ENCODE measurements around the gene PET100. TPM values are rescaled to one million over a fixed set of nuclear protein-coding genes. Genes with fewer than 3 reads are reported as not detected.

The PET100 gene
- total and polyA plus RNA-seq, 2 experiments from 2014 or later, result 29.4 to 296 TPM

DNA sequence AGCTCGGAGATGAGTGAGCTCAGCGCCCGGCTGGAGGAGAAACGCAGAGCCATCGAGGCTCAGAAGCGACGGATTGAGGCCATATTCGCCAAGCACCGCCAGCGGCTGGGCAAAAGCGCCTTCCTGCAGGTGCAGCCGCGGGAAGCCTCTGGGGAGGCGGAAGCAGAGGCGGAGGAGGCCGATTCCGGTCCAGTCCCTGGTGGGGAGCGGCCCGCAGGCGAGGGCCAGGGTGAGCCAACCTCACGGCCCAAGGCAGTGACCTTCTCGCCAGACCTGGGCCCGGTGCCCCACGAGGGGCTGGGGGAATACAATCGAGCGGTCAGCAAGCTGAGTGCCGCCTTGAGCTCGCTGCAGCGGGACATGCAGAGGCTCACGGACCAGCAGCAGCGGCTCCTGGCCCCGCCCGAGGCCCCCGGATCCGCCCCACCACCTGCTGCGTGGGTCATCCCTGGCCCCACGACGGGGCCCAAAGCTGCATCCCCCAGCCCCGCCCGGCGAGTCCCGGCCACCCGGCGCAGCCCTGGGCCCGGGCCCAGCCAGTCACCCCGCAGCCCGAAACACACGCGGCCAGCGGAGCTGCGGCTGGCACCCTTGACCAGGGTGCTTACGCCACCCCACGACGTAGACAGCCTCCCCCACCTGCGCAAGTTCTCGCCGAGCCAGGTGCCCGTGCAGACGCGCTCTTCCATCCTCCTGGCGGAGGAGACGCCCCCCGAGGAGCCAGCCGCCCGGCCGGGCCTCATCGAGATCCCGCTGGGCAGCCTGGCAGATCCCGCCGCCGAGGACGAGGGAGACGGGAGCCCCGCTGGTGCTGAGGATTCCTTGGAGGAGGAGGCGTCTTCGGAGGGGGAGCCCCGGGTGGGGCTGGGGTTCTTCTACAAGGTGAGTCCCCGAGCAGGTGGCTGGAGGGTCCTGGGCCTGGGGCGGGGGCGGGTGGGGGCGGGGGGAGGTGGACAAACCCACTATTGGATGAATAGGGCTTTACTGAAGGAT, 17.0 kb upstream of the PET100 start:
- Histone ChIP-seq H3K4me2 (no peak overlapping the region), H4K20me1 (ENCODE audit: insufficient read depth, poor library complexity, severe bottlenecking) (peaks cover 3% of the 10 kb centered on the region), H2AFZ (no peak overlapping the region), H3K36me3 (replicated peaks; ENCODE audit: insufficient read depth, low read depth) (no peaks in the 10 kb centered on the region), H3K79me2 (no peaks in the 10 kb centered on the region), H3K9me3 (ENCODE audit: low read depth) (no peaks in the 10 kb centered on the region), H3K27me3 (no peaks in the 10 kb centered on the region), H3K4me3 (no peak overlapping the region), H3K9me2 (replicated peaks; ENCODE audit: insufficient read depth) (no peaks in the 10 kb centered on the region), H3K27ac (no peak overlapping the region), H3K4me1 (ENCODE audit: insufficient read depth) (no peaks in the 10 kb centered on the region)
- DNase-seq (ENCODE audit: low spot score), result no peak
- WGBS (ENCODE audit: low lambda C conversion rate, missing lambda C conversion rate), result 98% methylated on average over 53 of the region's 81 CpGs
- TF ChIP-seq, protein P1, sequence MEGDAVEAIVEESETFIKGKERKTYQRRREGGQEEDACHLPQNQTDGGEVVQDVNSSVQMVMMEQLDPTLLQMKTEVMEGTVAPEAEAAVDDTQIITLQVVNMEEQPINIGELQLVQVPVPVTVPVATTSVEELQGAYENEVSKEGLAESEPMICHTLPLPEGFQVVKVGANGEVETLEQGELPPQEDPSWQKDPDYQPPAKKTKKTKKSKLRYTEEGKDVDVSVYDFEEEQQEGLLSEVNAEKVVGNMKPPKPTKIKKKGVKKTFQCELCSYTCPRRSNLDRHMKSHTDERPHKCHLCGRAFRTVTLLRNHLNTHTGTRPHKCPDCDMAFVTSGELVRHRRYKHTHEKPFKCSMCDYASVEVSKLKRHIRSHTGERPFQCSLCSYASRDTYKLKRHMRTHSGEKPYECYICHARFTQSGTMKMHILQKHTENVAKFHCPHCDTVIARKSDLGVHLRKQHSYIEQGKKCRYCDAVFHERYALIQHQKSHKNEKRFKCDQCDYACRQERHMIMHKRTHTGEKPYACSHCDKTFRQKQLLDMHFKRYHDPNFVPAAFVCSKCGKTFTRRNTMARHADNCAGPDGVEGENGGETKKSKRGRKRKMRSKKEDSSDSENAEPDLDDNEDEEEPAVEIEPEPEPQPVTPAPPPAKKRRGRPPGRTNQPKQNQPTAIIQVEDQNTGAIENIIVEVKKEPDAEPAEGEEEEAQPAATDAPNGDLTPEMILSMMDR (IDR thresholded peaks at IDR 0.05; ENCODE audit: poor library complexity), result no peak
- no peak for TF ChIP-seq EZH2phosphoT487 (IDR thresholded peaks at IDR 0.05; ENCODE audit: low read depth, severe bottlenecking, unreplicated experiment)
- TF ChIP-seq EZH2 (IDR thresholded peaks at IDR 0.05; ENCODE audit: borderline replicate concordance), result no peak

DNA sequence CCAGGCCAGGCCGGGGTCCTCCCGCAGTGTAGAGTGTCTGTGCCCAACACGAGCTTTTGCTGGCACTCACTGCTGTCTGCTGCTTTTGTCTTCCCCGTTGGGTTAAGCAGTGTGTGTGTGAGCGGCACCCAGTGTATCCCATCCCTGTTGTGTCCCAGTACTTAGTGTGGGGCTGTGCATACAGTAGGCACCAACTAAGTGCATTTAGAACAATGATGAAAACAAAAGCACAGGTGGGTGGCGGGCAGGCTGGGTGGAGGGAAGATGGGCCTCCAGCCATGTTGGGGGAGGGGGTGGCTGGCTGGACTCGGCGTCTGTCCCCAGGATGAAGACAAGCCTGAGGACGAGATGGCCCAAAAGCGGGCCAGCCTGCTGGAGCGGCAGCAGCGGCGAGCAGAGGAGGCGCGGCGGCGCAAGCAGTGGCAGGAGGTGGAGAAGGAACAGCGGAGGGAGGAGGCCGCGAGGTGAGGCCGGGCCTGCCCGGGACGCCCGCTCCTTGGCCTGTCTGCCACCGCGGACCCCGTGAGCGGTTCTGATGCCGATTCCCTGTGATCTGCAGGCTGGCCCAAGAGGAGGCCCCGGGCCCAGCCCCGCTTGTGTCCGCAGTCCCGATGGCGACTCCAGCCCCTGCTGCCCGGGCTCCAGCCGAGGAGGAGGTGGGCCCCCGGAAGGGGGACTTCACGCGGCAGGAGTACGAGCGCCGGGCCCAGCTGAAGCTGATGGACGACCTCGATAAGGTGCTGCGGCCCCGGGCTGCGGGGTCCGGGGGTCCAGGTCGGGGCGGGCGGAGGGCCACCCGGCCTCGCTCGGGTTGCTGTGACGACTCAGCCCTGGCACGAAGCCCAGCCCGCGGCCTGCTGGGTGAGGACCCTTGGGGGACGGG, 14.5 kb upstream of the PET100 start:
- H3K4me3 ChIP-seq, result no peak overlapping the region
- H3K9me3 ChIP-seq (ENCODE audit: low read depth), result no peaks in the 10 kb centered on the region
- TF ChIP-seq EZH2phosphoT487 (IDR thresholded peaks at IDR 0.05; ENCODE audit: low read depth, severe bottlenecking, unreplicated experiment) (no peak), EZH2 (IDR thresholded peaks at IDR 0.05; ENCODE audit: borderline replicate concordance) (no peak)
- TF ChIP-seq, protein P1 (IDR thresholded peaks at IDR 0.05; ENCODE audit: poor library complexity), result no peak
- H4K20me1 ChIP-seq (ENCODE audit: insufficient read depth, poor library complexity, severe bottlenecking), result peaks cover 3% of the 10 kb centered on the region
- no peak for DNase-seq (ENCODE audit: low spot score)
- no peaks in the 10 kb centered on the region for H3K27me3 ChIP-seq
- 97% methylated on average over 47 of the region's 59 CpGs for WGBS (ENCODE audit: low lambda C conversion rate, missing lambda C conversion rate)
- H2AFZ ChIP-seq, result no peak overlapping the region
- H3K79me2 ChIP-seq, result no peaks in the 10 kb centered on the region
- H3K4me1 ChIP-seq (ENCODE audit: insufficient read depth), result no peaks in the 10 kb centered on the region
- H3K27ac ChIP-seq, result no peak overlapping the region
- H3K4me2 ChIP-seq, result no peak overlapping the region
- no peaks in the 10 kb centered on the region for H3K36me3 ChIP-seq (replicated peaks; ENCODE audit: insufficient read depth, low read depth)
- no peaks in the 10 kb centered on the region for H3K9me2 ChIP-seq (replicated peaks; ENCODE audit: insufficient read depth)

DNA sequence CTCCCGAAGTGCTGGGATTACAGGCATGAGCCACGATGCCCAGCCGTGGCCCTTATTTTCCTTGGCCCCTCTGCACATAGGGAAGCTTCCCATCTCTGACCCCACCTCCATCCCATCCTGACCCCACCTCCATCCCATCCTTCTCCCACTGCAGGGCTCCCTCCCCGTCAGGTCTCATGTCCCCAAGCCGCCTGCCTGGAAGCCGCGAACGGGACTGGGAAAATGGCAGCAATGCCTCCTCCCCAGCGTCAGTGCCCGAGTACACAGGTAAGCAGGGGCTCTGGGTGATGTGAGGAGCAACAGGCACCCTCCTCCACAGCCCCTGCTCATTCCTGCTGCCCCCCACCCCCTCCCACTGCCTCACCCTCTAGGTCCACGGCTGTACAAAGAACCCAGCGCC, 12.4 kb upstream of the PET100 start:
- H3K36me3 ChIP-seq (replicated peaks; ENCODE audit: insufficient read depth, low read depth), result no peaks in the 10 kb centered on the region
- TF ChIP-seq EZH2phosphoT487 (IDR thresholded peaks at IDR 0.05; ENCODE audit: low read depth, severe bottlenecking, unreplicated experiment), result no peak
- TF ChIP-seq, protein P1 (IDR thresholded peaks at IDR 0.05; ENCODE audit: poor library complexity), result no peak
- 99% methylated on average over 10 of the region's 12 CpGs for WGBS (ENCODE audit: low lambda C conversion rate, missing lambda C conversion rate)
- H2AFZ ChIP-seq, result no peak overlapping the region
- no peaks in the 10 kb centered on the region for H3K27me3 ChIP-seq
- no peaks in the 10 kb centered on the region for H3K9me3 ChIP-seq (ENCODE audit: low read depth)
- no peak overlapping the region for H3K27ac ChIP-seq
- H3K4me3 ChIP-seq, result no peak overlapping the region
- peaks cover 3% of the 10 kb centered on the region for H4K20me1 ChIP-seq (ENCODE audit: insufficient read depth, poor library complexity, severe bottlenecking)
- no peaks in the 10 kb centered on the region for H3K9me2 ChIP-seq (replicated peaks; ENCODE audit: insufficient read depth)
- no peak for DNase-seq (ENCODE audit: low spot score)
- H3K79me2 ChIP-seq, result no peaks in the 10 kb centered on the region
- H3K4me2 ChIP-seq, result no peak overlapping the region
- H3K4me1 ChIP-seq (ENCODE audit: insufficient read depth), result no peaks in the 10 kb centered on the region
